Measurements from ENCODE around the gene PTPRN2. TPM values are rescaled to one million over a fixed set of nuclear protein-coding genes. Genes with fewer than 3 reads are reported as not detected.
"Not testable (repeated sequence)": the region's sequence is repeated elsewhere in the genome, so short reads cannot be mapped to it uniquely, and the experiment has no call there.

PTPRN2 gene
- total RNA-seq, 1 donor from 2014 or later = 3.1 TPM

GRCh38 chr7:157507987-157508386 is 1079.6 kb downstream of the PTPRN2 start:
- no peak for DNase-seq

- no peak for DNase-seq
These were observed 1081.4 kb downstream of the PTPRN2 start for GRCh38 chr7:157506268-157506667.

GRCh38 chr7:157505646-157506045 is 1082.0 kb downstream of the PTPRN2 start:
- no peak for DNase-seq

- DNase-seq = no peak
These were observed 1084.4 kb downstream of the PTPRN2 start for GRCh38 chr7:157503229-157503628.

GRCh38 chr7:157502701-157503111 is 1084.9 kb downstream of the PTPRN2 start:
- DNase-seq = no peak

- no peak for DNase-seq
These were observed 1086.0 kb downstream of the PTPRN2 start for GRCh38 chr7:157501581-157501980.

- not testable (repeated sequence) for DNase-seq
These were observed 1086.6 kb downstream of the PTPRN2 start for GRCh38 chr7:157500989-157501540.

- DNase-seq = no peak
These were observed 1087.3 kb downstream of the PTPRN2 start for GRCh38 chr7:157500171-157500960.

GRCh38 chr7:157499835-157500153 is 1087.8 kb downstream of the PTPRN2 start:
- DNase-seq = no peak

GRCh38 chr7:157499121-157499834 is 1088.3 kb downstream of the PTPRN2 start:
- DNase-seq = no peak

GRCh38 chr7:157498657-157499056 is 1089.0 kb downstream of the PTPRN2 start:
- DNase-seq = no peak

- no peak for DNase-seq
These were observed 1089.6 kb downstream of the PTPRN2 start for GRCh38 chr7:157497744-157498651.

- DNase-seq = no peak
These were observed 1090.3 kb downstream of the PTPRN2 start for GRCh38 chr7:157497367-157497743.

- DNase-seq = no peak
These were observed 1091.0 kb downstream of the PTPRN2 start for GRCh38 chr7:157496416-157497275.

- no peak for DNase-seq
These were observed 1092.0 kb downstream of the PTPRN2 start for GRCh38 chr7:157495594-157495993.

- DNase-seq = no peak
These were observed 1092.5 kb downstream of the PTPRN2 start for GRCh38 chr7:157495177-157495553.

- no peak for DNase-seq
These were observed 1093.0 kb downstream of the PTPRN2 start for GRCh38 chr7:157494506-157495176.

GRCh38 chr7:157493776-157494175 is 1093.8 kb downstream of the PTPRN2 start:
- no peak for DNase-seq

- DNase-seq = no peak
These were observed 1094.6 kb downstream of the PTPRN2 start for GRCh38 chr7:157493017-157493416.

- no peak for DNase-seq
These were observed 1097.1 kb downstream of the PTPRN2 start for GRCh38 chr7:157490465-157490912.

- DNase-seq = not testable (repeated sequence)
These were observed 1097.8 kb downstream of the PTPRN2 start for GRCh38 chr7:157489870-157490269.
